IMR-90 (cell line): ENCODE measurements around the gene WNT9B. TPM values are rescaled to one million over a fixed set of nuclear protein-coding genes. Genes with fewer than 3 reads are reported as not detected.

ENCODE experiments used
- ATAC-seq: fragments of 200-7000 bp; cut with Tn5 transposase; 2 replicates; pipeline ENCODE4 v1.9.1; 2020; ENCODE audit warnings: low read depth, mild to moderate bottlenecking, moderate library complexity
- BruUV-seq: library from RNA; stranded (reverse); fragments of 400-500 nt; replicated peaks from 2 replicates; lab custom pipeline; 2021; lab: Mats Ljungman, UMichigan
- CTCF ChIA-PET: fragments of 300-600 bp; formaldehyde crosslinking; extraction: SDS; loops from one replicate; lab custom pipeline; 2021; ENCODE audit warnings: antibody characterized with exemption; lab: Yijun Ruan, JAX
- POLR2A ChIA-PET: fragments of 300-600 bp; sonication (Branson Sonifier 250); formaldehyde crosslinking; loops from one replicate; lab custom pipeline; 2022; ENCODE audit warnings: antibody characterized with exemption; ENCODE audit not compliant: unreplicated experiment; lab: Charles Lee
- DNase-seq: peaks from one replicate; pipeline ENCODE4 v3.0.0; 2013
- H2AFZ ChIP-seq: replicated peaks from 2 replicates; pipeline ENCODE3; 2013; ENCODE audit warnings: low read length, mild to moderate bottlenecking; ENCODE audit not compliant: poor library complexity
- H2AK5ac ChIP-seq: 2 replicates; pipeline ENCODE4 v1.6.1; 2013; ENCODE audit warnings: low read depth, low read length, inconsistent platforms
- H2AK9ac ChIP-seq: replicated peaks from 2 replicates; pipeline ENCODE3; 2013; ENCODE audit warnings: mild to moderate bottlenecking, low read depth, low read length, moderate library complexity; ENCODE audit not compliant: poor library complexity
- H2BK120ac ChIP-seq: 2 replicates; pipeline ENCODE4 v1.6.1; 2013; ENCODE audit warnings: low read depth, low read length, inconsistent platforms
- H2BK15ac ChIP-seq: 3 replicates; pipeline ENCODE4 v1.6.1; 2013; ENCODE audit warnings: low read depth, low read length, inconsistent platforms
- H2BK20ac ChIP-seq: 2 replicates; pipeline ENCODE4 v1.6.1; 2013; ENCODE audit warnings: low read depth, mild to moderate bottlenecking, inconsistent platforms, low read length, moderate library complexity
- H2BK5ac ChIP-seq: 2 replicates; pipeline ENCODE4 v1.6.1; 2013; ENCODE audit warnings: mild to moderate bottlenecking, low read depth, low read length, inconsistent platforms; ENCODE audit not compliant: poor library complexity, severe bottlenecking
- H3K14ac ChIP-seq: replicated peaks from 2 replicates; pipeline ENCODE4 v1.6.1; 2013; ENCODE audit warnings: low read depth, low read length, inconsistent platforms
- H3K18ac ChIP-seq: 2 replicates; pipeline ENCODE4 v1.6.1; 2013; ENCODE audit warnings: low read depth, low read length, control low read depth
- H3K23ac ChIP-seq: 2 replicates; pipeline ENCODE4 v1.6.1; 2013; ENCODE audit warnings: low read depth, low read length, inconsistent platforms
- H3K27ac ChIP-seq: 2 replicates; pipeline ENCODE4 v1.5.1; 2013; ENCODE audit warnings: mild to moderate bottlenecking, control low read depth, low read length; ENCODE audit not compliant: insufficient read depth
- H3K27me3 ChIP-seq: 2 replicates; pipeline ENCODE4 v1.6.1; 2013; ENCODE audit warnings: low read length; ENCODE audit not compliant: control insufficient read depth, insufficient read depth
- H3K36me3 ChIP-seq: 2 replicates; pipeline ENCODE4 v1.6.1; 2013; ENCODE audit warnings: low read length, mixed read lengths; ENCODE audit not compliant: control insufficient read depth, insufficient read depth
- H3K4ac ChIP-seq: 2 replicates; pipeline ENCODE4 v1.6.1; 2013; ENCODE audit warnings: low read depth, low read length, inconsistent platforms
- H3K4me1 ChIP-seq: 2 replicates; pipeline ENCODE4 v1.6.1; 2013; ENCODE audit warnings: low read length, mixed read lengths; ENCODE audit not compliant: control insufficient read depth, insufficient read depth
- H3K4me2 ChIP-seq: 2 replicates; pipeline ENCODE4 v1.6.1; 2013; ENCODE audit warnings: low read depth, mild to moderate bottlenecking, control low read depth, low read length, moderate library complexity
- H3K4me3 ChIP-seq: 2 replicates; pipeline ENCODE4 v1.5.1; 2013; ENCODE audit warnings: low read depth, mild to moderate bottlenecking, control low read depth, low read length, moderate library complexity; ENCODE audit not compliant: insufficient read depth
- H3K56ac ChIP-seq: 2 replicates; pipeline ENCODE4 v1.6.1; 2013; ENCODE audit warnings: low read length, inconsistent platforms; ENCODE audit not compliant: insufficient read depth; ENCODE audit errors: extremely low read depth
- H3K79me1 ChIP-seq, 2 experiments: 2 replicates each; pipeline ENCODE4 v1.6.1; 2013; ENCODE audit warnings: low read length in 2 of 2, inconsistent platforms in 1 of 2, low read depth in 1 of 2
- H3K9ac ChIP-seq: 2 replicates; pipeline ENCODE4 v1.6.1; 2013; ENCODE audit warnings: low read depth, low read length, control low read depth
- H3K9me1 ChIP-seq: 2 replicates; pipeline ENCODE4 v1.6.1; 2013; ENCODE audit warnings: low read length, inconsistent platforms; ENCODE audit not compliant: insufficient read depth
- H3K9me3 ChIP-seq: 2 replicates; pipeline ENCODE4 v1.6.1; 2013; ENCODE audit warnings: low read length; ENCODE audit not compliant: control insufficient read depth, insufficient read depth
- H4K20me1 ChIP-seq: 2 replicates; pipeline ENCODE4 v1.6.1; 2013; ENCODE audit warnings: low read length, inconsistent platforms; ENCODE audit not compliant: insufficient read depth
- H4K5ac ChIP-seq: 2 replicates; pipeline ENCODE4 v1.6.1; 2013; ENCODE audit warnings: mild to moderate bottlenecking, low read depth, low read length, control low read depth
- H4K8ac ChIP-seq, 2 experiments: 2 replicates each; pipeline ENCODE4 v1.6.1; 2013; ENCODE audit warnings: low read depth in 2 of 2, low read length in 2 of 2, control low read depth in 1 of 2, inconsistent platforms in 1 of 2
- H4K91ac ChIP-seq: 2 replicates; pipeline ENCODE4 v1.6.1; 2013; ENCODE audit warnings: low read depth, low read length, inconsistent platforms; ENCODE audit not compliant: insufficient read depth
- BHLHE40 ChIP-seq: fragments of 150-350 bp; IDR thresholded peaks from 2 replicates; pipeline ENCODE4 v1.6.1; 2016; ENCODE audit warnings: mild to moderate bottlenecking, low read depth, low read length
- CEBPB ChIP-seq: IDR thresholded peaks from 2 replicates; pipeline ENCODE4 v1.6.1; 2012; ENCODE audit warnings: low read depth, low read length, improper control_type of control experiment
- CHD1 ChIP-seq: IDR thresholded peaks from 2 replicates; pipeline ENCODE4 v1.6.1; 2012; ENCODE audit warnings: low read depth, low read length, improper control_type of control experiment
- MAFK ChIP-seq: IDR thresholded peaks from 2 replicates; pipeline ENCODE4 v1.6.1; 2012; ENCODE audit warnings: low read depth, low read length, improper control_type of control experiment
- MAZ ChIP-seq: IDR thresholded peaks from 2 replicates; pipeline ENCODE4 v1.6.1; 2012; ENCODE audit warnings: low read depth, mild to moderate bottlenecking, low read length, improper control_type of control experiment, moderate library complexity, borderline replicate concordance
- MXI1 ChIP-seq: IDR thresholded peaks from 2 replicates; pipeline ENCODE4 v1.6.1; 2012; ENCODE audit warnings: low read depth, mild to moderate bottlenecking, low read length, moderate library complexity, borderline replicate concordance
- NFE2L2 ChIP-seq: fragments of 150-350 bp; IDR thresholded peaks from 2 replicates; pipeline ENCODE4 v1.6.1; 2016; ENCODE audit warnings: low read depth, mild to moderate bottlenecking, low read length
- POLR2A ChIP-seq: IDR thresholded peaks from 2 replicates; pipeline ENCODE4 v1.6.1; 2012; ENCODE audit warnings: mild to moderate bottlenecking, low read depth, low read length
- RAD21 ChIP-seq: IDR thresholded peaks from 2 replicates; pipeline ENCODE4 v1.6.1; 2012; ENCODE audit warnings: low read length, improper control_type of control experiment
- RCOR1 ChIP-seq: IDR thresholded peaks from 2 replicates; pipeline ENCODE4 v1.6.1; 2012; ENCODE audit warnings: mild to moderate bottlenecking, low read length, improper control_type of control experiment; ENCODE audit not compliant: insufficient replicate concordance
- RFX5 ChIP-seq: IDR thresholded peaks from 2 replicates; pipeline ENCODE4 v1.8.0; 2012; ENCODE audit warnings: low read depth, mild to moderate bottlenecking, low read length, moderate library complexity
- SMC3 ChIP-seq: fragments of 150-350 bp; IDR thresholded peaks from 2 replicates; pipeline ENCODE4 v1.6.1; 2016; ENCODE audit warnings: low read depth, mild to moderate bottlenecking, antibody characterized with exemption, low read length, moderate library complexity
- WGBS, 2 experiments: methylation state at CpG; one replicate each; pipeline versions ENCODE4 v1.1.5 to v1.1.7; 2013; ENCODE audit warnings: missing lambda C conversion rate in 2 of 2; ENCODE audit not compliant: insufficient read length in 1 of 2; ENCODE audit errors: extremely low coverage in 2 of 2; 5-methylcytosine and 5-hydroxymethylcytosine counted together
- dilution Hi-C: fragments of 300-500 bp; cut with HindIII; formaldehyde crosslinking; loops from one replicate; pipeline ENCODE4 v1.14.3; 2018; ENCODE audit warnings: low sequenced_read_pairs; ENCODE audit not compliant: unreplicated experiment
- in situ Hi-C: fragments of 300-500 bp; cut with MboI; formaldehyde crosslinking; loops from 3 replicates; pipeline ENCODE4 v1.14.3; 2019; ENCODE audit warnings: low sequenced_read_pairs, inconsistent platforms, mixed read lengths
- intact Hi-C: fragments of 100-400 bp; cut with micrococcal nuclease; formaldehyde crosslinking; loops from 2 replicates; pipeline ENCODE4 v1.10.0; 2022
- polyA plus RNA-seq, 3 experiments: library from polyadenylated mRNA; depleted of rRNA; stranded (reverse); fragments of >200 nt; gene quantifications; 2 replicates each; pipeline ENCODE4 v1.2.3, GENCODE V29; 2012; ENCODE audit warnings: low replicate concordance in 1 of 3
- total RNA-seq: library from RNA; depleted of rRNA; stranded (reverse); fragments of >200 nt; gene quantifications from 2 replicates; pipeline ENCODE4 v1.2.3, GENCODE V29; 2012
- TF ChIP-seq, protein P1 (sequence below): conservative IDR thresholded peaks from 2 replicates; pipeline ENCODE4 v1.5.1; 2012; ENCODE audit warnings: mild to moderate bottlenecking, low read depth, low read length, improper control_type of control experiment
- TF ChIP-seq, protein P2 (sequence below): fragments of 150-350 bp; IDR thresholded peaks from 2 replicates; pipeline ENCODE4 v1.6.1; 2017; ENCODE audit warnings: mild to moderate bottlenecking, antibody characterized with exemption, low read length, low read depth

WNT9B gene
- total and polyA plus RNA-seq, 2 of the 4 experiments (the other 2 are of a cell fraction): not detected

- CTCF ChIA-PET: interaction anchor here (0.5 to 1.5 kb wide), 5 partner anchors 10 to 252 kb away, joined by 3 to 4 read pairs (median 3); partner anchors contain the start of gene WNT9B
- no peaks in the 10 kb centered on the region for H3K36me3 ChIP-seq
These were observed 9.6 kb upstream of the WNT9B start for GRCh38 chr17:46841561-46842379.

More at GRCh38 chr17:46841561-46842379, 9.6 kb upstream of the WNT9B start:
- no TSS peak for BruUV-seq
- Histone ChIP-seq H4K8ac (no peak overlapping the region), H3K4ac (no peak overlapping the region), H4K91ac (no peak overlapping the region), H3K4me3 (peak overlapping the region; percentile 15; the same call in 1 of the 2 replicates), H4K5ac (no peak overlapping the region), H3K56ac (no peak overlapping the region), H2BK15ac (no peak overlapping the region), H2AK5ac (no peak overlapping the region), H2AFZ (peak overlapping the region; percentile 84), H3K79me1 (no peaks in the 10 kb centered on the region), H3K27me3 (peaks cover 34% of the 10 kb centered on the region), H3K9me1 (no peaks in the 10 kb centered on the region), H3K9ac (no peak overlapping the region), H3K4me2 (peak overlapping the region; percentile 84), H3K4me1 (no peaks in the 10 kb centered on the region), H2BK120ac (no peak overlapping the region), H3K9me3 (peaks cover 7% of the 10 kb centered on the region), H3K18ac (no peak overlapping the region), H3K23ac (no peak overlapping the region), H4K20me1 (no peaks in the 10 kb centered on the region), H3K27ac (no peak overlapping the region), H3K14ac (no peak overlapping the region), H2BK20ac (no peak overlapping the region), H2BK5ac (no peak overlapping the region), H2AK9ac (peak overlapping the region; percentile 50)
- TF ChIP-seq RAD21 (peak; percentile 53), RFX5 (no peak), BHLHE40 (no peak), SMC3 (peak; percentile 61; the same call in 1 of the 2 replicates), MAFK (no peak), MXI1 (no peak), MAZ (no peak), CHD1 (no peak), RCOR1 (no peak), POLR2A (no peak), CEBPB (no peak), NFE2L2 (no peak)
- TF ChIP-seq, protein P1, sequence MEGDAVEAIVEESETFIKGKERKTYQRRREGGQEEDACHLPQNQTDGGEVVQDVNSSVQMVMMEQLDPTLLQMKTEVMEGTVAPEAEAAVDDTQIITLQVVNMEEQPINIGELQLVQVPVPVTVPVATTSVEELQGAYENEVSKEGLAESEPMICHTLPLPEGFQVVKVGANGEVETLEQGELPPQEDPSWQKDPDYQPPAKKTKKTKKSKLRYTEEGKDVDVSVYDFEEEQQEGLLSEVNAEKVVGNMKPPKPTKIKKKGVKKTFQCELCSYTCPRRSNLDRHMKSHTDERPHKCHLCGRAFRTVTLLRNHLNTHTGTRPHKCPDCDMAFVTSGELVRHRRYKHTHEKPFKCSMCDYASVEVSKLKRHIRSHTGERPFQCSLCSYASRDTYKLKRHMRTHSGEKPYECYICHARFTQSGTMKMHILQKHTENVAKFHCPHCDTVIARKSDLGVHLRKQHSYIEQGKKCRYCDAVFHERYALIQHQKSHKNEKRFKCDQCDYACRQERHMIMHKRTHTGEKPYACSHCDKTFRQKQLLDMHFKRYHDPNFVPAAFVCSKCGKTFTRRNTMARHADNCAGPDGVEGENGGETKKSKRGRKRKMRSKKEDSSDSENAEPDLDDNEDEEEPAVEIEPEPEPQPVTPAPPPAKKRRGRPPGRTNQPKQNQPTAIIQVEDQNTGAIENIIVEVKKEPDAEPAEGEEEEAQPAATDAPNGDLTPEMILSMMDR: peak; percentile 65
- TF ChIP-seq, protein P2, sequence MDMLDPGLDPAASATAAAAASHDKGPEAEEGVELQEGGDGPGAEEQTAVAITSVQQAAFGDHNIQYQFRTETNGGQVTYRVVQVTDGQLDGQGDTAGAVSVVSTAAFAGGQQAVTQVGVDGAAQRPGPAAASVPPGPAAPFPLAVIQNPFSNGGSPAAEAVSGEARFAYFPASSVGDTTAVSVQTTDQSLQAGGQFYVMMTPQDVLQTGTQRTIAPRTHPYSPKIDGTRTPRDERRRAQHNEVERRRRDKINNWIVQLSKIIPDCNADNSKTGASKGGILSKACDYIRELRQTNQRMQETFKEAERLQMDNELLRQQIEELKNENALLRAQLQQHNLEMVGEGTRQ: no peak
- ATAC-seq (peak; percentile 85), DNase-seq (no peak)
- in situ Hi-C loops (no loop called here), intact Hi-C loops (loop anchor here (1.0 to 2.0 kb wide), 2 partner anchors 99 to 160 kb away; no protein-coding TSS in a partner anchor), dilution Hi-C loops (no loop called here)
- 8% methylated on average over 12 of the region's 43 CpGs; no CpG with 5 or more reads in 1 of the 2 experiments for WGBS, 2 experiments
- POLR2A ChIA-PET: no interaction called here
